SK-N-SH (cell line): ENCODE measurements around the gene OIP5. TPM values are rescaled to one million over a fixed set of nuclear protein-coding genes. Genes with fewer than 3 reads are reported as not detected.
A peak's percentile ranks its signal among the peaks of the same experiment; 100 is the strongest.

Experiments used
- CTCF ChIA-PET: fragments of 300-600, 350-600 bp; formaldehyde crosslinking; extraction: SDS; loops from one replicate; lab custom pipeline; 2021; lab: Yijun Ruan, JAX
- POLR2A ChIA-PET: fragments of 350-600 bp; sonication (Branson Sonifier 250); formaldehyde crosslinking; extraction: SDS; loops from one replicate; lab custom pipeline; 2020; ENCODE audit warnings: antibody characterized with exemption, inconsistent platforms; lab: Yijun Ruan, JAX
- DNase-seq: peaks from one replicate; pipeline ENCODE4 v3.0.0; 2012
- H2AFZ ChIP-seq: fragments of 200-600 bp; sonication (generic); 2 replicates; pipeline ENCODE4 v1.8.1; 2016; ENCODE audit warnings: antibody characterized with exemption, mild to moderate bottlenecking, low read depth
- H3F3A ChIP-seq: fragments of 200-600 bp; sonication (generic); replicated peaks from 2 replicates; pipeline ENCODE3; 2016; ENCODE audit warnings: antibody characterized with exemption, mild to moderate bottlenecking; ENCODE audit not compliant: insufficient read depth
- H3K27ac ChIP-seq, 2 experiments: fragments of 200-500 bp in 1 of 2; fragments of 200-600 bp in 1 of 2; sonication (Bioruptor generic) in 1 of 2; sonication (generic), shearing (Covaris generic) in 1 of 2; 2 replicates each; pipeline versions ENCODE4 v1.5.1 to v1.6.1; 2014 to 2016; ENCODE audit warnings: low read depth in 2 of 2, inconsistent platforms in 1 of 2, low read length in 1 of 2, mild to moderate bottlenecking in 1 of 2, mixed read lengths in 1 of 2
- H3K27me3 ChIP-seq: fragments of 200-600 bp; sonication (generic), shearing (Covaris generic); 2 replicates; pipeline ENCODE4 v1.6.1; 2016; ENCODE audit warnings: mixed run types; ENCODE audit not compliant: insufficient read depth
- H3K36me3 ChIP-seq, 2 experiments: fragments of 200-500 bp in 1 of 2; fragments of 200-600 bp in 1 of 2; sonication (Bioruptor generic) in 1 of 2; sonication (generic) in 1 of 2; replicated peaks in 1 of 2; 2 replicates each; pipeline versions ENCODE3 to v1.5.1; 2014 to 2016; ENCODE audit warnings: low read length in 1 of 2, mild to moderate bottlenecking in 1 of 2; ENCODE audit not compliant: insufficient read depth in 2 of 2, control insufficient read depth in 1 of 2
- H3K4me1 ChIP-seq, 2 experiments: fragments of 200-500 bp in 1 of 2; fragments of 200-600 bp in 1 of 2; sonication (Bioruptor generic) in 1 of 2; sonication (generic), shearing (Covaris generic) in 1 of 2; 2 replicates each; pipeline versions ENCODE4 v1.5.1 to v1.6.1; 2014 to 2016; ENCODE audit warnings: low read depth in 1 of 2, low read length in 1 of 2, mixed run types in 1 of 2; ENCODE audit not compliant: insufficient read depth in 2 of 2, control insufficient read depth in 1 of 2
- H3K4me2 ChIP-seq: fragments of 200-600 bp; sonication (generic), shearing (Covaris generic); 2 replicates; pipeline ENCODE4 v1.6.1; 2017; ENCODE audit warnings: mixed run types
- H3K4me3 ChIP-seq, 2 experiments: fragments of 200-500 bp in 1 of 2; fragments of 200-600 bp in 1 of 2; sonication (Bioruptor generic) in 1 of 2; sonication (generic), shearing (Covaris generic) in 1 of 2; 2 replicates each; pipeline versions ENCODE4 v1.5.1 to v1.8.1; 2014 to 2016; ENCODE audit warnings: low read depth in 2 of 2, inconsistent platforms in 1 of 2, low read length in 1 of 2, mild to moderate bottlenecking in 1 of 2, mixed read lengths in 1 of 2, moderate library complexity in 1 of 2
- H3K79me2 ChIP-seq: fragments of 200-600 bp; sonication (generic); 2 replicates; pipeline ENCODE4 v1.8.1; 2017; ENCODE audit warnings: mild to moderate bottlenecking; ENCODE audit not compliant: insufficient read depth
- H3K9ac ChIP-seq: fragments of 200-600 bp; sonication (generic); 2 replicates; pipeline ENCODE4 v1.6.1; 2017; ENCODE audit warnings: mixed run types
- H3K9me2 ChIP-seq: fragments of 200-600 bp; sonication (generic); 2 replicates; pipeline ENCODE4 v1.6.1; 2017; ENCODE audit warnings: mixed run types
- H3K9me3 ChIP-seq: fragments of 200-600 bp; sonication (generic); 2 replicates; pipeline ENCODE4 v1.6.1; 2017; ENCODE audit warnings: mixed run types, mild to moderate bottlenecking, moderate library complexity
- H4K20me1 ChIP-seq: fragments of 200-600 bp; sonication (generic); 2 replicates; pipeline ENCODE4 v1.6.1; 2017; ENCODE audit warnings: mild to moderate bottlenecking, mixed run types; ENCODE audit not compliant: insufficient read depth
- CHD2 ChIP-seq: fragments of 150-350 bp; IDR thresholded peaks from 2 replicates; pipeline ENCODE4 v1.6.1; 2018; ENCODE audit warnings: low read length; ENCODE audit not compliant: partially characterized antibody
- CTCF ChIP-seq: fragments of 200-600 bp; sonication (generic); IDR thresholded peaks from 2 replicates; pipeline ENCODE4 v1.6.1; 2017; ENCODE audit warnings: antibody characterized with exemption, mild to moderate bottlenecking, moderate library complexity
- FOSL2 ChIP-seq: IDR thresholded peaks from 2 replicates; pipeline ENCODE4 v1.4.0; 2012; ENCODE audit warnings: low read depth, mild to moderate bottlenecking, moderate library complexity, borderline replicate concordance
- FOXJ3 ChIP-seq: sonication (generic); formaldehyde crosslinking; IDR thresholded peaks from 2 replicates; pipeline ENCODE4 v1.5.1; 2020; ENCODE audit warnings: mild to moderate bottlenecking, missing genetic modification reagents
- FOXM1 ChIP-seq: IDR thresholded peaks from 2 replicates; pipeline ENCODE4 v1.4.0; 2012; ENCODE audit warnings: low read depth, mild to moderate bottlenecking
- MAX ChIP-seq: IDR thresholded peaks from 2 replicates; pipeline ENCODE4 v1.4.0; 2012; ENCODE audit warnings: low read depth
- MXI1 ChIP-seq: IDR thresholded peaks from 2 replicates; pipeline ENCODE4 v1.6.1; 2012; ENCODE audit warnings: mild to moderate bottlenecking, low read depth, low read length, improper control_type of control experiment
- NFIC ChIP-seq: IDR thresholded peaks from 2 replicates; pipeline ENCODE4 v1.4.0; 2012; ENCODE audit warnings: borderline replicate concordance
- NRF1 ChIP-seq: IDR thresholded peaks from 2 replicates; pipeline ENCODE4 v1.6.1; 2012; ENCODE audit warnings: low read depth, mild to moderate bottlenecking, low read length
- PBX3 ChIP-seq: IDR thresholded peaks from 2 replicates; pipeline ENCODE4; 2012
- POLR2AphosphoS5 ChIP-seq: IDR thresholded peaks from 2 replicates; pipeline ENCODE4 v1.6.1; 2012; ENCODE audit warnings: low read depth, low read length
- RAD21 ChIP-seq: IDR thresholded peaks from 2 replicates; pipeline ENCODE4 v1.6.1; 2012; ENCODE audit warnings: mild to moderate bottlenecking, low read length
- RCOR1 ChIP-seq: fragments of 150-350 bp; IDR thresholded peaks from 2 replicates; pipeline ENCODE4 v1.6.1; 2017; ENCODE audit warnings: antibody characterized with exemption, low read length
- SIN3A ChIP-seq: IDR thresholded peaks from 2 replicates; pipeline ENCODE4 v1.6.1; 2012; ENCODE audit warnings: low read depth, mild to moderate bottlenecking, low read length, moderate library complexity, borderline replicate concordance
- TAF1 ChIP-seq: IDR thresholded peaks from 2 replicates; pipeline ENCODE4 v1.6.1; 2012; ENCODE audit warnings: low read depth, mild to moderate bottlenecking, low read length, moderate library complexity, borderline replicate concordance
- TEAD4 ChIP-seq: IDR thresholded peaks from 2 replicates; pipeline ENCODE4 v1.4.0; 2012; ENCODE audit warnings: mild to moderate bottlenecking, borderline replicate concordance; ENCODE audit not compliant: insufficient read depth
- YY1 ChIP-seq: IDR thresholded peaks from 2 replicates; pipeline ENCODE4 v1.4.0; 2012; ENCODE audit warnings: low read depth, mild to moderate bottlenecking
- WGBS: methylation state at CpG from one replicate; pipeline ENCODE4 v1.1.6; 2017; ENCODE audit warnings: low lambda C conversion rate; 5-methylcytosine and 5-hydroxymethylcytosine counted together
- polyA plus RNA-seq, 3 experiments: library from polyadenylated mRNA; depleted of rRNA; stranded (reverse); fragments of >200 nt; gene quantifications; 2 replicates each; pipeline ENCODE4 v1.2.3, GENCODE V29; 2012

Gene OIP5
- polyA plus RNA-seq (2012; rRNA removed), result 7.2 and 8.4 TPM in 2 replicates
- polyA plus RNA-seq (2012; cell fraction: cytosol; rRNA removed), result 8.9 and 9.4 TPM in 2 replicates
- 2.4 and 3.1 TPM in 2 replicates for polyA plus RNA-seq (2012; cell fraction: nucleus; rRNA removed)

GRCh38 chr15:41332194-41333025 is at the start of gene OIP5, which contains the start of gene NUSAP1:
TSS of gene OIP5 (minus strand) at chr15:41332591. CDS start at chr15:41332561, 30 bp downstream.
TSS of gene NUSAP1 (plus strand) at chr15:41332881. CDS start at chr15:41332958, 77 bp downstream.
- 0% methylated on average over 28 of the region's 64 CpGs for WGBS
- peak within 1 kb of the TSS; percentile 64 to 81 for H3K27ac ChIP-seq
- no peaks in the 10 kb centered on the region for H3K9me3 ChIP-seq
- peaks cover 2 to 6% of the 10 kb centered on the region in 2 experiments; a peak in 1 of 4 replicates for H3K4me1 ChIP-seq
- H3K79me2 ChIP-seq, result peaks cover 64% of the 10 kb centered on the region
- no peaks in the 10 kb centered on the region for H3K9me2 ChIP-seq
- no peaks in the 10 kb centered on the region for H3K27me3 ChIP-seq
- H4K20me1 ChIP-seq, result no peaks in the 10 kb centered on the region
- peak within 1 kb of the TSS; percentile 77 to 95 for H3K4me3 ChIP-seq
- peak within 1 kb of the TSS; percentile 100 for H2AFZ ChIP-seq
- peak within 1 kb of the TSS; percentile 80 for H3K9ac ChIP-seq
- TF ChIP-seq RCOR1, result no peak
- no peak for TF ChIP-seq TEAD4
- TF ChIP-seq MAX, result 0 out of 2 replicates have a peak, but pooled peaks have one; percentile 47
- TF ChIP-seq MXI1, result peak; percentile 98
- TF ChIP-seq FOSL2, result no peak
- peak; percentile 76; the same call in 1 of the 2 replicates for TF ChIP-seq TAF1
- TF ChIP-seq NRF1, result peak; percentile 68
- peak; percentile 91 for TF ChIP-seq POLR2AphosphoS5
- TF ChIP-seq NFIC, result no peak; the same call in 1 of the 2 replicates
- TF ChIP-seq CTCF, result peak; percentile 45; the same call in 1 of the 2 replicates
- peak; percentile 98 for TF ChIP-seq SIN3A
- peak; percentile 93 for TF ChIP-seq YY1
- TF ChIP-seq FOXJ3 (CRISPR knock-in tag), result no peak
- TF ChIP-seq FOXM1, result peak; percentile 86; the same call in 1 of the 2 replicates
- peak; percentile 33 for TF ChIP-seq CHD2
- no peak for TF ChIP-seq RAD21
- TF ChIP-seq PBX3, result peak; percentile 76
- peak; percentile 96 for DNase-seq
- H3K4me2 ChIP-seq, result peak within 1 kb of the TSS; percentile 89
- ChIA-PET CTCF (interaction anchor here (0.7 to 1.6 kb wide), 8 partner anchors 8 to 429 kb away, joined by 3 to 5 read pairs (median 4); no protein-coding TSS in a partner anchor), POLR2A (interaction anchor here (0.7 to 1.3 kb wide), 5 partner anchors 9 to 101 kb away, joined by 3 to 4 read pairs (median 3); no protein-coding TSS in a partner anchor)
- H3F3A ChIP-seq, result peaks cover 9% of the 10 kb centered on the region
- H3K36me3 ChIP-seq, result no peaks in the 10 kb centered on the region
